GM19468 (cell line): ENCODE data around the gene DUS1L.

Experiments
- ATAC-seq: cut with Tn5 transposase; IDR thresholded peaks from one replicate; pipeline ENCODE4 v1.9.1; 2021; ENCODE audit warnings: mild to moderate bottlenecking, moderate library complexity, moderate number of reproducible peaks; ENCODE audit not compliant: unreplicated experiment; ENCODE audit errors: extremely low read depth

Gene DUS1L

GRCh38 chr17:82079001-82079677 lies 13.5 kb upstream of the DUS1L start:
- ATAC-seq = no peak

- ATAC-seq = no peak
Observed at GRCh38 chr17:82078433-82078832, 12.8 kb upstream of the DUS1L start.

GRCh38 chr17:82077617-82078358 lies 12.2 kb upstream of the DUS1L start:
- no peak for ATAC-seq

- ATAC-seq = no peak
Observed at GRCh38 chr17:82076785-82077591, 11.4 kb upstream of the DUS1L start.

- no peak for ATAC-seq
Observed at GRCh38 chr17:82076018-82076784, 10.6 kb upstream of the DUS1L start.

- no peak for ATAC-seq
Observed at GRCh38 chr17:82073446-82073845, 7.8 kb upstream of the DUS1L start.

GRCh38 chr17:82072827-82073226 lies 7.2 kb upstream of the DUS1L start:
- no peak for ATAC-seq

- no peak for ATAC-seq
Observed at GRCh38 chr17:82070611-82071010, 5.0 kb upstream of the DUS1L start.

- ATAC-seq = no peak
Observed at GRCh38 chr17:82065193-82065637, 389 bp downstream of the DUS1L start.

- ATAC-seq = no peak
Observed at GRCh38 chr17:82064433-82065192, 991 bp downstream of the DUS1L start.

- ATAC-seq = no peak
Observed at GRCh38 chr17:82063424-82064415, 1.9 kb downstream of the DUS1L start.

- ATAC-seq = no peak
Observed at GRCh38 chr17:82062984-82063368, 2.6 kb downstream of the DUS1L start.

GRCh38 chr17:82062076-82062983 lies 3.3 kb downstream of the DUS1L start:
- ATAC-seq = no peak

- no peak for ATAC-seq
Observed at GRCh38 chr17:82061047-82061925, 4.3 kb downstream of the DUS1L start.

GRCh38 chr17:82060614-82061013 lies 5.0 kb downstream of the DUS1L start:
- ATAC-seq = no peak

- no peak for ATAC-seq
Observed at GRCh38 chr17:82060001-82060380, 5.6 kb downstream of the DUS1L start.
